CMK (cell line): ENCODE data around the gene ADA.
A peak's percentile ranks its signal among the peaks of the same experiment; 100 is the strongest.

Experiments used
- DNase-seq: peaks from one replicate; pipeline ENCODE4 v3.0.0-alpha.2; 2010; ENCODE audit warnings: low read depth

The ADA gene

GRCh38 chr20:44644667-44645131 is 6.8 kb downstream of the ADA start:
- DNase-seq, result no peak

- DNase-seq, result no peak
Observed at GRCh38 chr20:44644230-44644617, 7.3 kb downstream of the ADA start.

GRCh38 chr20:44643596-44644229 is 7.8 kb downstream of the ADA start:
- no peak for DNase-seq

GRCh38 chr20:44643154-44643519 is 8.4 kb downstream of the ADA start:
- no peak for DNase-seq

- DNase-seq, result peak; percentile 75
Observed at GRCh38 chr20:44642203-44643153, 9.0 kb downstream of the ADA start.

GRCh38 chr20:44641325-44641724 is 10.2 kb downstream of the ADA start:
- DNase-seq, result no peak

- DNase-seq, result no peak
Observed at GRCh38 chr20:44640522-44640921, 11.0 kb downstream of the ADA start.

- DNase-seq, result no peak
Observed at GRCh38 chr20:44637522-44638372, 13.8 kb downstream of the ADA start.

- DNase-seq, result no peak
Observed at GRCh38 chr20:44637042-44637441, 14.5 kb downstream of the ADA start.

- no peak for DNase-seq
Observed at GRCh38 chr20:44635877-44636276, 15.6 kb downstream of the ADA start.

GRCh38 chr20:44633872-44634600 is 17.5 kb downstream of the ADA start:
- no peak for DNase-seq

- DNase-seq, result no peak
Observed at GRCh38 chr20:44633187-44633810, 18.2 kb downstream of the ADA start.

GRCh38 chr20:44632103-44632752 is 19.3 kb downstream of the ADA start:
- DNase-seq, result no peak

GRCh38 chr20:44630297-44630696 is 21.2 kb downstream of the ADA start:
- no peak for DNase-seq

- DNase-seq, result no peak
Observed at GRCh38 chr20:44629542-44629941, 22.0 kb downstream of the ADA start.

- DNase-seq, result no peak
Observed at GRCh38 chr20:44629017-44629385, 22.5 kb downstream of the ADA start.

GRCh38 chr20:44627364-44628010 is 24.0 kb downstream of the ADA start:
- DNase-seq, result no peak

GRCh38 chr20:44626278-44626677 is 25.2 kb downstream of the ADA start:
- DNase-seq, result no peak

GRCh38 chr20:44625361-44625760 is 26.1 kb downstream of the ADA start:
- DNase-seq, result no peak

- no peak for DNase-seq
Observed at GRCh38 chr20:44624743-44625271, 26.7 kb downstream of the ADA start.
